Right forelimb (tissue), 1 donor: ENCODE data around the gene HOXD10.

Experiments used
- DNase-seq: peaks from one replicate; pipeline ENCODE4 v3.0.0-alpha.2; 2018

HOXD10 gene

GRCh38 chr2:176123411-176124109, 7.0 kb downstream of the HOXD10 start:
- DNase-seq: peak; percentile 77

- peak; percentile 65 for DNase-seq
Observed at GRCh38 chr2:176124110-176124946, 7.8 kb downstream of the HOXD10 start.

GRCh38 chr2:176124947-176125771, 8.6 kb downstream of the HOXD10 start:
- DNase-seq: peak; percentile 58

- DNase-seq: no peak
Observed at GRCh38 chr2:176125772-176126054, 9.1 kb downstream of the HOXD10 start.

- peak; percentile 84 for DNase-seq
Observed at GRCh38 chr2:176126929-176127773, 10.6 kb downstream of the HOXD10 start.

GRCh38 chr2:176127774-176128072, 11.1 kb downstream of the HOXD10 start:
- DNase-seq: no peak

GRCh38 chr2:176128172-176128981, 11.8 kb downstream of the HOXD10 start:
- peak; percentile 79 for DNase-seq

- peak; percentile 90 for DNase-seq
Observed at GRCh38 chr2:176128982-176129796, 12.6 kb downstream of the HOXD10 start, which contains the start of gene HOXD8. HOXD8 (plus strand) TSS chr2:176129705; CDS start chr2:176130367, 662 bp downstream.

- DNase-seq: no peak
Observed at GRCh38 chr2:176129813-176130146, 13.2 kb downstream of the HOXD10 start.

GRCh38 chr2:176130147-176130956, 13.8 kb downstream of the HOXD10 start:
- DNase-seq: peak; percentile 85

- DNase-seq: no peak
Observed at GRCh38 chr2:176130957-176131847, 14.6 kb downstream of the HOXD10 start.

- DNase-seq: no peak
Observed at GRCh38 chr2:176131848-176132158, 15.2 kb downstream of the HOXD10 start.

GRCh38 chr2:176132205-176133171, 15.9 kb downstream of the HOXD10 start:
- DNase-seq: peak; percentile 66

GRCh38 chr2:176133389-176133788, 16.8 kb downstream of the HOXD10 start:
- no peak for DNase-seq

GRCh38 chr2:176134035-176134434, 17.5 kb downstream of the HOXD10 start:
- DNase-seq: no peak

- no peak for DNase-seq
Observed at GRCh38 chr2:176135035-176135440, 18.5 kb downstream of the HOXD10 start.

GRCh38 chr2:176136374-176137251, 20.0 kb downstream of the HOXD10 start:
- peak; percentile 82 for DNase-seq
